ENCODE measurements around the gene ISOC1. TPM values are rescaled to one million over a fixed set of nuclear protein-coding genes. Genes with fewer than 3 reads are reported as not detected.

The ISOC1 gene
- polyA plus RNA-seq, 1 donor from 2014 or later: 34.0 TPM

GRCh38 chr5:129141078-129141477 lies 46.5 kb downstream of the ISOC1 start:
- H3K79me2 ChIP-seq (replicated peaks; ENCODE audit: insufficient read depth, low read length): no peaks in the 10 kb centered on the region
- H2AFZ ChIP-seq (ENCODE audit: low read depth, low read length): no peak overlapping the region
- H3F3A ChIP-seq (ENCODE audit: insufficient read depth, low read length, poor library complexity, severe bottlenecking): no peaks in the 10 kb centered on the region
- no peaks in the 10 kb centered on the region for H3K9me3 ChIP-seq (ENCODE audit: low read length)
- no peaks in the 10 kb centered on the region for H3K36me3 ChIP-seq (ENCODE audit: insufficient read depth, low read length)
- H3K4me2 ChIP-seq (ENCODE audit: low read length): no peak overlapping the region
- H3K9ac ChIP-seq (ENCODE audit: low read length): no peak overlapping the region
- H3K9me2 ChIP-seq (ENCODE audit: insufficient read depth, low read length): no peaks in the 10 kb centered on the region
- H3K27me3 ChIP-seq (ENCODE audit: insufficient read depth, low read depth, low read length): no peaks in the 10 kb centered on the region
- TF ChIP-seq RAD21 (conservative IDR thresholded peaks at IDR 0.05): no peak
- no peak for TF ChIP-seq MXI1 (conservative IDR thresholded peaks at IDR 0.05; ENCODE audit: poor library complexity, severe bottlenecking)
- TF ChIP-seq TAF1 (IDR thresholded peaks at IDR 0.05; ENCODE audit: low read depth): no peak
- no peak for TF ChIP-seq CTCF (IDR thresholded peaks at IDR 0.05; ENCODE audit: poor library complexity, severe bottlenecking)
- no peak for TF ChIP-seq POLR2AphosphoS5 (IDR thresholded peaks at IDR 0.05)
- no peak for TF ChIP-seq EZH2 (IDR thresholded peaks at IDR 0.05; ENCODE audit: borderline replicate concordance, insufficient read depth, low read length, poor library complexity, severe bottlenecking)
- no peak for TF ChIP-seq SMC3 (conservative IDR thresholded peaks at IDR 0.05; ENCODE audit: poor library complexity)
- TF ChIP-seq EP300 (conservative IDR thresholded peaks at IDR 0.05; ENCODE audit: poor library complexity, severe bottlenecking): no peak
- TF ChIP-seq REST (IDR thresholded peaks at IDR 0.05; ENCODE audit: borderline replicate concordance): no peak
- no peak overlapping the region for H3K27ac ChIP-seq (ENCODE audit: low read length)
- H3K4me3 ChIP-seq (ENCODE audit: low read length): no peak overlapping the region
- H4K20me1 ChIP-seq (ENCODE audit: insufficient read depth): no peaks in the 10 kb centered on the region

- Histone ChIP-seq H3K9ac (ENCODE audit: low read length) (no peak overlapping the region), H3F3A (ENCODE audit: insufficient read depth, low read length, poor library complexity, severe bottlenecking) (no peaks in the 10 kb centered on the region), H3K9me2 (ENCODE audit: insufficient read depth, low read length) (no peaks in the 10 kb centered on the region), H3K27ac (ENCODE audit: low read length) (no peak overlapping the region), H3K4me3 (ENCODE audit: low read length) (no peak overlapping the region), H3K27me3 (ENCODE audit: insufficient read depth, low read depth, low read length) (no peaks in the 10 kb centered on the region), H3K36me3 (ENCODE audit: insufficient read depth, low read length) (no peaks in the 10 kb centered on the region), H2AFZ (ENCODE audit: low read depth, low read length) (no peak overlapping the region), H3K4me2 (ENCODE audit: low read length) (no peak overlapping the region), H3K79me2 (replicated peaks; ENCODE audit: insufficient read depth, low read length) (no peaks in the 10 kb centered on the region), H4K20me1 (ENCODE audit: insufficient read depth) (no peaks in the 10 kb centered on the region), H3K9me3 (ENCODE audit: low read length) (no peaks in the 10 kb centered on the region)
- no peak for TF ChIP-seq SMC3 (conservative IDR thresholded peaks at IDR 0.05; ENCODE audit: poor library complexity)
- no peak for TF ChIP-seq EP300 (conservative IDR thresholded peaks at IDR 0.05; ENCODE audit: poor library complexity, severe bottlenecking)
- TF ChIP-seq CTCF (IDR thresholded peaks at IDR 0.05; ENCODE audit: poor library complexity, severe bottlenecking): no peak
- TF ChIP-seq REST (IDR thresholded peaks at IDR 0.05; ENCODE audit: borderline replicate concordance): no peak
- no peak for TF ChIP-seq MXI1 (conservative IDR thresholded peaks at IDR 0.05; ENCODE audit: poor library complexity, severe bottlenecking)
- TF ChIP-seq EZH2 (IDR thresholded peaks at IDR 0.05; ENCODE audit: borderline replicate concordance, insufficient read depth, low read length, poor library complexity, severe bottlenecking): no peak
- TF ChIP-seq RAD21 (conservative IDR thresholded peaks at IDR 0.05): no peak
Measured at GRCh38 chr5:129141696-129142095, 47.1 kb downstream of the ISOC1 start.

Data from neural cell (in vitro differentiated cells).